Activated CD4-positive, alpha-beta T cell treated with anti-CD3 and anti-CD28 coated beads, Interleukin-2, amount 50 U/mL, for 16 hours (primary cell): ENCODE results near the gene FAM174C.
"Not testable (repeated sequence)": the region's sequence is repeated elsewhere in the genome, so short reads cannot be mapped to it uniquely, and the experiment has no call there.

Experiments
- DNase-seq: peaks from one replicate; pipeline ENCODE4 v3.0.0-alpha.2; 2020

Gene FAM174C

DNA sequence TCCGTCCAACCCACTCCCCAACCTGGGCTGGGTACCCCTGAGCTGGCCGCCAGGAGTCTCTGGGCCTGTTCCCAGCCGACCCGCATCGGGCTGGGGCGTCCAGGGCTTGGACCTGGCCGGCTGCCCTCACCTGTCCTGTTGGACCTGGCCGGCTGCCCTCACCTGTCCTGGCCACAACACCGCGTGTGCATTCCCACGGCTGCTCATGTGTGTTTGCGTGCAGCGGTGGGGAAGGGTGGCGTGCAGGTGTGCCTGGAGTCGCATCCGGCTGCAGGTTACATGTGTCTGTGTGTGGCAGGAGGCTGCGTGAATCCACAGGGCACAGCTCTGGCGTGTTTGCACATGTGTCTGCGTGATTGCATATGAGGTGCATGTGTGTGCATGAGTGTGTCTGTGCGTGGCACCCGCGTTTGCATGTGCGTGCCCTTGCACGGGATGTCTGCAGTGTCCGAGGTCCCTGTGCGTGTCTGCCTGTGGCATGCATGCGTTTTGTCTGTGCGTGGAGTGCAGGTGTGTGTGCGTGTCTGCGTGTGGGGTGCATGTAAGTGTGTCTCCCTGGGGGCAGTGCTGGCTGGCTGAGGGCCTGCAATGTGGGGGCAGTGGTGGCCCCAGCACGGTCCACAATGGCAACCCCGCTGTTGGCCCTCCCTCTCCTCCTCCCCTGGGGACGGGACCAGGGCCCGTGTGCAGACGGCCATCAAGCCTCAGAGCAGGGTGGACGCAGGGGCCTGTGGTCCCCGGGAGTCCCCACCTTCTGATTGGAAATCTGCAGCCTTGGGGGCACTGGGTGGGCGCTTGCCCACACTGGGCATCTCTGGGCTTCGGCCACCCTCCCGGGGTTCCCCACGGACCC, 13.7 kb downstream of the FAM174C start:
- no peak for DNase-seq

DNA sequence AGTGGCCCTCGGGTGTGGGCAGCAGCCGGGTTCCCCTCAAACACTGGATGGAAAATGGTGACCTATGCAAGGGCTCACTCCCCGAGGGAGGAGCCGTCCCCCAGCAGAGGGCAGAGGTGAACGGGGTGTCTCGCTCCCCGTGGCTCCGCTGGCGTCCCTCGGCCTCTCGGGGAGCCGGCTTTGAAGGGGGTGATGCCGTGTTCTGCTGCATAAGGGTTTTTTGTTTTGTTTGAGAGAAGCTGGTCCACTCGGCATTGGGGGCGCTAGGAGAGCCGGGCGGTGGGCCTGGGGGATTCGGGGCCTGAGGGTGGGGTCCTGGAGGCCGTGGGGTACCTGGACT, 14.3 kb downstream of the FAM174C start:
- no peak for DNase-seq

GRCh38 chr19:1290196-1290702, 14.9 kb downstream of the FAM174C start:
- DNase-seq, result no peak

DNA sequence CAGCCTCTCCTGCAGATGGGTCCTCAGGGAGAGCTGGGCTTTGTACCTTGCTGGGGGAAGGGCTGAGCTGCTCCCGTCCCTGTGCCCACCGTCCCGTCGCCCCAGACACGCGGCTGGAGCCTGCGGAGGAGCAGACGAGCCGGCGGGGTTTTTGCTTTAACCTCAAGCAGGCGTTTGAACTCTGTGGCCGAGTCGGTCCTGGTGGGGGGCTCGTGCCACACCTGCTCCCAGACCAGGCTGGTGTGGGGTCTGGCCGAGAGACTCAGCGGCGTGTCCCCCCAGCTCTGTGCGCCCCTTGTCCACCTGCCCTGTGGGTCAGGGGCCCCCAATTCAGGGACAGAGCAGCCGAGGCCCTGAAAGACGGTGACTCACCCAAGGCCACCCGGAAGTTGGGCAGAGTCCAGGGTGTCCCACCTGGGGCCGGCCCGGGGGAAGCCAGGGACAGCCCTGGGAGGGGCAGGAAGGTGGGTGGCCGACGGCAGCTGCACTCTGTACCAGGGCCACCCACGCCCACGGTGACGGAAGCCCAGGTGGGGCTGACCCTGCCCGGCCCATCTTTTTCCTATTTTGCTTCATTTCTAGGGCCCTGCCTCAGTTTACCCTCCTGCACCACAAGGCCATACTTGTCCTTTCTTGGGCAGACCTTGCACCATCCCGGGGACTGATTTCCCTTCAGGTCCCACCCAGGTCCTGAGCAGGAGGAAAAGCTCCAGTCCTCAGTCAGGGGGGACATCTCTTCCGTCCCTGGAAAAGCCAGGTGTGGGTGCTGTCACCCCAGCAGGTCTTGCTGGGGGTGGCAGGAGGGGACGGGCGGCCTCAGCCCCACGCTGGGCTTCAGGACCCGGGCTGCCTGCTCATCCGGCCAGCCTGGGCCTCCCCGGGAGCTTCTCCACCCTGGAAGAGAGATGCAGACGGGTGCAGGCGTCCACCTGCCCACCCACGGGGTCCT, 15.6 kb downstream of the FAM174C start:
- no peak for DNase-seq

DNA sequence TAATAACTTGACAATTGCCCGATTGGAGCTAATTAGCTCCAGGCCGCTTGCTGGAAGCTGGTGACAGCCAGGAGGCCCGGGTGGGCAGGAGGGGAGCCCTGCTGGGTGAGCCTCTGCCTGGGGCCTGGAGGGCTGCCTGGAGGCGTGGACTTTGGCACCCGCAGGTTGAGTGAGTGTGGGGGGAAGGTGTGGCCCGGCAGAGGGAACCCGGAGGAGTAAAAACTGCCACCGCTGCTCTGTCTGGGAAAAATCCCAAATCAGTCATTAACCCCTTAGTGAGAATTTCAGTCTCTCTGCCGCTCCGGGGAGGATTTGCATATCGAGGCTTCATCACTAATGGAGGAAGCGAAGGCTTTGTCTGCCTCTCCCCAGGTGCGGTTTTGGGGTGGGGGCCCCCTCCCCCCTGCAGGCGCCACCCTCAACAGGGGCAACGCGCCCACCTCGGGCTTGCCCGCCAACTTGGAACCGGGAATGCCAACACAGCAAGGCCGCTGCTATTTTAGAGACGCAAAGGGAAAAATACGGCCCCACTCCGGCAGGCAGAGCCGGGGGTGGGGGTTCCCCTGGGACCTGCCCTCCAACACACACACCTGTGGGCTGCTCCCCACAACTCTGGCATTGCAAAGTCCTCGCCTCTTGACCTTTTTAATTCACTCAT, 16.6 kb downstream of the FAM174C start:
- no peak for DNase-seq

DNA sequence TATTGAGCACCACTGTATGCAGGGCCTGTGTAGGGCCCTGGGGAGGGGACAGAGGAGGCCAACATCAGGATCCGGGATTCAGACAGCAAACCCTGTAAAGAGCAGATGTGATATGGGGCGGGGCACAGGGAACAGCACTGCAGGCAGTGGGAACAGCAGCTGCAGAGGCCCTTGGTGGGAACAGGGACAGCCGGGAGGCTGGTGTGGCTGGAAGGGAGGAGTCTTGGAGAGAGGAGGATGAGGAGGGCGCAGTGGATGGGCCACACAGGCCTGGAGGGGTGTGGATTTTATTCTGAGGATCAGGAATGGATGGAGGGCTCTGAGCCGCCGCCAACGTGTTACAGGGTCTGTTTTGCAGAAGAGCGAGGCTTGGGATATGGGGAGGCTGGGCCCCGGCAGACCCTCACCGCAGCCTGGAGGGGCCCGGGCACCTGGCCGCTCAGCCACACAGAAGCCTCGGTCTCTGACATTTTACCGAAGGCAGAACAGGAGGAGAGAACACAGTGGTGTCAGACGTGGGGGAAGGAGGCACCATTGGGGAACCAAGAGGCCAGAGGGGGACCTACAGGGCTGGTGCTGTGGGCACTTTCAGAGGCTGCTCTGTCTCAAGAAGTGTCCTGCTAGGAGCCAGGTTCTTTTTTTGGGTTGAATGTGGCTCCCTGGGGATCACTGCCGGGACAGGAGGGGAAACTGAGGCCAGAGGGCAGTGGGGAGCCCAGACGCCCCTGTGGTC, 17.3 kb downstream of the FAM174C start:
- no peak for DNase-seq

DNA sequence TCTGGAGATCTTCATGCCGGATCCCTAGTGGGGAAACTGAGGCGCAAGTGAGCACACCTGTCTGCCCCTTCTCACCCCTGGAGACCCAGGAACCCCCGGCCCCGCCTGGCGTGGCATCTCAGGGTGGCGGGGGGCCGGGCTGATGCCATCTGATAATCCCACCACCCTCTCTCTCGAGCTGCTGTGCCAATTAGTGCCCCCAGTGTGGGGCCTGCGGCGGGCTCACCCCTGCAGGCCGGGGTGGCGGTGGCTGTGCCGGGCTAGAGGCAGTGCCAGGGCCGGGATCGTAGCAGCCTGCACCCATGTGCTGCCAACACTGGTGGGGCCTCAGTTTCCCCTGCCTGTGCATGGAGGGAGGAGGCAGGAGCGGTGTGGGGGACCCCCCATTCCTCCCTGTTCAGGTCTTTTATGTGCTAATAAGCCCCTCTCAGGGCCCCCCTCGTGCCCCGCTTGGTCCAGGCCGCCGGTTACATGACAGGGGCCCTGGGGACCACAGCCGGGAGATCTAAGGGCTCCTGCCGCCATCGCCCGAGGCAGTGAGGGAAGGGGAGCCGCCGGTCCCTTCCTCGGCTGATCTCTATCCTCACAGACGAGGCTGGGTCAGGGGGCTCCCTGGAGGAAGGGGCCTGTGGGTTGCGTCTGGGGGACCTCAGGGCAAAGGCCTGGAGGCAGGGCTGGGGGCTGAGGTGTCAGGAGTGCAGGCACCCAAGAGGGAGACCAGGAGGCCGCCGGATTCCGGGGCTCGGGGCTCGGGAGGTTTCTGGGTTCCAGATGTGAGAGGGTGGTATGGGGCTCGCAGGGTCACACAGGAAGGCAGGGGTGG, 18.7 kb downstream of the FAM174C start:
- DNase-seq, result no peak

DNA sequence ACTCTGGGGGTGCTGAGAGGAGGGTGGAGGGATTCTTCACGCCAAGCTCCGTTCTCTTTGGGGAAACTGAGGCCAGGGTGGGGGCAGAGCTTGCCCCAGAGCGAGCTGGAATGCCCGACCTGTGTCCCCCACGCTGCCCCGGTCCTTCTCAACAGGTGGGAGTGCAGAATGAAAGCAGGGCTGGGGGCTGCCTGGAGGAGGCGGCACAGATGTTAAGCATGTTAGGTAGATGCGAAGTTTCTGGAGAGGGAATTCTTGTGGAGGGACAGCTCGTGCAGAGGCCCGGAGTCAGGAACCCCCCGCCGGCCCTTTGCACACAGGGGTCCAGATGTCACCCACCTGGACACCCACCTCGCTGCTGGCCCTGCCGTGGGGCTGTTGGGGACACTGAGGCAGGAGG, 19.4 kb downstream of the FAM174C start:
- DNase-seq, result no peak

GRCh38 chr19:1295169-1296012, 20.1 kb downstream of the FAM174C start:
- peak; percentile 49 for DNase-seq

- DNase-seq, result no peak
Measured at GRCh38 chr19:1296078-1296477, 20.7 kb downstream of the FAM174C start.

DNA sequence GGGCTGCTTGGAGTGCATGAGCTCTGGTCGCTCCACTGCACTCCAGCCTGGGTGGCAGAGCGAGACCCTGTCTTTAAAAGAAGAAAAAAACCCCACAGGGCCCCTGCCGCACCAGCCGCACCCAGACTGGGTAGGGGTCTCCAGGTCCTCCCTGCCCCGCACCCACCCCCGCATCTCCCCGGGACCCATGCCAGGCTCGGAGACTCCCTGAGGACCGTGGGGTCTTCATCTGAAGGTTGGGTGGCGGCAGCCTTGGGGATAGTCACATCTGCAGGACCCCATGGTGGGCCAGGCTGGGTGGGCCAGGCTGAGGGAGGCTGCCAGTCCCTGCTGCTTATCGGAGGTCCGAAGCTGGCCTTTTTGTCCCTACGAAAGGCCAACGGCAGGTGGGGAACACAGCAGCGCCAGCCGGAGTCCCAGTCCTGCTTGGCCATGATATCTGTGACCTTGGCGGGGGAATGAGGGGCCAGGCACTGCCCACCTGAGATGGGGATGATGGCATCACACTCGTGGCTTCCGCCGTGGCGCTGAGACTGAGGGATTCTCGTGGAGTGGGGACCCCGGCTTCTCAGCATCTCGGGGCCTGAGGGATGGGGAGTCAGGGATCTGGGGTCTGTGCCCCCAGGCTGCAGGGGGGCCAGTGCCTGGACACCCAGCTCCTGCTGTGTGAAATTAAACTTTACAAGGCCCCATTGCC, 21.4 kb downstream of the FAM174C start:
- no peak for DNase-seq

- DNase-seq, result no peak
Measured at GRCh38 chr19:1298235-1298634, 22.9 kb downstream of the FAM174C start.

GRCh38 chr19:1299801-1300200, 24.5 kb downstream of the FAM174C start:
- DNase-seq, result no peak

DNA sequence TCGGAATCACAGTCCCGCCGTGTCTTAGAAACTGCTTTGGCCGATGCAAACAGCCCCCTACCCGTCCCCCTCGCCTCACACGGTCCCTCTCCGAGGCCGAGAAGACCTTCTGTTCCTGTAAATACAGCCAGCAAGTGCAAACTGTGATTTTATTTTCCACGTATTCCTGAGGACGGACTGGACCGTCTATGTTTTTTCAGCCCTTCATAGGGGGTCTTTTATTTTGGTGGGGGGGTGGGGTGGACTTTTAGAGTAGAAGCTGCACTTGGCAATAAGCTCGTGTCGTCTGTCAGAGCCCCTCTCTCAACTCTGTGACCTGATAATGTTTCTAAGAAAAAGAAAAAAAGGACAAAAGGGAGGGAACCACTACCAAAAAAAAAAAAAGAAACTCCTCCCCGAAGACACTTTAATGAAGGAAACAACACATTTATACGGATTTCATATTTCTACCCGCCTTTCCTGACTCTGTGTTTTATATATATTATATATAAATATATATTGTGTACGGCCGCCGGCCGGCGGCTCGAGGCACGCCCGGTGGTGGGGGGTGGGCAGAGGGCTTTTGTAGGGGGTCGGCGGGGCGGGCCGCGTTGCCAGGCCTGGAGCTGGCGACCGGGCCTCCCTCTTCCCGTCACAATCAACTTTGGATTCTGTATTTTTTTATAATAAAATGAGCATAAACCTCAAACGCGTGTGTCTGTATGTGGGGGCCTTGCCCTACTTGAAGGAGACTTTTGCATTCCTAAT, 25.6 kb downstream of the FAM174C start:
- no peak for DNase-seq

DNA sequence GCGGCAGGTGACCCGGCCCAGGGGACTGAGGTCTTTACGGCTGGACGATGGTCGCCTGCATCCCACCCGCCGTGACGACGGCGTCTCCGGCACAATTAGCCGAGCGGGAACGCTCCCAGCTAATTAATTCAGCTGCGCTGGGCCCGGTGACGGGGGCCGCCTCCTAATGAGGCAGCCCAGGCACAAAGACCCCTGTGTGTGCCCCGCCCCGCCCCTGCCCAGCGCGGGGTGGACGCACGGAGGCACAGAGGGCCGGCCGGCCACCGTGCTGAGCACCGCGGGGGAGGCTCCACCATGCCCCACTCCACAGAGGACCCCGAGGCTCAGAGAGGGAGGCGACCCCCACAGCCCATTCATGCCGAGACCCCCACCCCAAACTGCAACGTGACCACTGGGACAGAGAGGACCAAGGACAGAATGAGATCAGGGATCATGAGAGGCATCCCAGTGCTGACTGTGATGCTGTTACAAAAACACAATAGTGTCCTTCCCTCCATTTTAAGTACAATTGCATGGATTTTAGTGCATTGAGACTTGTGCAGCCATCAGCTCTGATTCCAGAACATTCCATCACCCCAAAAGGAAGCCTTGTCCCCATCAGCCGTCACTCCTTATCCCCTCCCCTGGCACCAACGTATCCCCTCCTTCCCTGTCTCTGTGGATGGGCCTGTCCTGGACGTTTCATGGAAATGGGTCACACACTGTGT, 27.4 kb downstream of the FAM174C start:
- DNase-seq, result no peak

- DNase-seq, result no peak
Measured at GRCh38 chr19:1304197-1304924, 29.0 kb downstream of the FAM174C start.

DNA sequence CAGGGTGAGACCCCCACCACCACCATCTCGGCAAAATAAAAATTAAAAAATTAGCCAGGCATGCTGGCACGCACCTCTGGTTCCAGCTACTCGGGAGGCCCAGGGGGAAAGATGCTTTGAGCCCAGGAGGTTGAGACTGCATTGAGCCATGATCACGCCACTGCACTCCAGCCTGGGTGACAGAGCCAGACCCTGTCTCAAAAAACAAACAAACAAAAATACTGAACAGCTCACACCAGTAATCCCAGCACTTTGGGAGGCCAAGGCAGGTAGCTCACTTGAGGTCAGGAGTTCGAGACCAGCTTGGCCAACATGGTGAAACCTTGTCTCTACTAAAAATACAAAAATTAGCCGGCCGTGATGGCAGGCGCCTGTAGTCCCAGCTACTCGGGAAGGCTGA, 30.0 kb downstream of the FAM174C start:
- DNase-seq, result not testable (repeated sequence)

DNA sequence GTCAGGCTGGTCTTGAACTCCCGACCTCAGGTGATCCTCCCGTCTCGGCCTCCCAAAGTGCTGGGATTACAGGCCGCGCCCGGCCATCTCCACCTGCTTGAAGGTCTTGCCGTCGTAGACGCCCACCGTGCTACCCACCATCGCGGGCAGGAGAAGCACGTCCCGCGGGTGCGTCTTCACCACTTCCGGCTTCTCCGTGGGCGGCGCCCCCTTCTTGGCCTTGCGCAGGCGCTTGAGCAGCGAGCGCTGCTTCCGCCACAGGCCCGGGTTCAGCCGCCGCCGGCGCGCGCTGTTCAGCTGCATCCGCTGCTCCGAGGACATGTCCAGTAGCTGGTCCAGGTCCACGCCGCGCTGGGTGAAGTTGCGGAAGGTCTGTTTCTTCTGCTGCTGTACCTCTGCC, 32.0 kb downstream of the FAM174C start:
- DNase-seq, result no peak
